ENCODE data around the gene DNAH7.

DNA sequence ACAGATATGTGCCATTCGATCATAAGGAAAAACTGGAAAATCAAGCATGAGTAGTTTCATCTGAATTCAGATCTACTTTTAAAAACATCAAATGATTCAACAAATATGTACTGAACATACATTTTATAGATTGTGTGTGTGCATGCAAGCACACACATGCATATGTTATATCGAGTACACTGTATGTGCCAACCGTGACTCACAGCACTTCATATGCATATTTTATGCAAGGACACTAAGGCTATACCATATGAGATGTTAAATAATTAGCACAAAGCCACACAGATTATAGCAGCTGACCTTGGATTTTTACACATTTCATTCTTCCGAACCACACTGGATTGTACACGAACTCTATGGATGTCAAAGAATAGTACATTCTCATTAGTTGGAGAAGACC, 161.2 kb downstream of the DNAH7 start:
- TF ChIP-seq, protein P1, sequence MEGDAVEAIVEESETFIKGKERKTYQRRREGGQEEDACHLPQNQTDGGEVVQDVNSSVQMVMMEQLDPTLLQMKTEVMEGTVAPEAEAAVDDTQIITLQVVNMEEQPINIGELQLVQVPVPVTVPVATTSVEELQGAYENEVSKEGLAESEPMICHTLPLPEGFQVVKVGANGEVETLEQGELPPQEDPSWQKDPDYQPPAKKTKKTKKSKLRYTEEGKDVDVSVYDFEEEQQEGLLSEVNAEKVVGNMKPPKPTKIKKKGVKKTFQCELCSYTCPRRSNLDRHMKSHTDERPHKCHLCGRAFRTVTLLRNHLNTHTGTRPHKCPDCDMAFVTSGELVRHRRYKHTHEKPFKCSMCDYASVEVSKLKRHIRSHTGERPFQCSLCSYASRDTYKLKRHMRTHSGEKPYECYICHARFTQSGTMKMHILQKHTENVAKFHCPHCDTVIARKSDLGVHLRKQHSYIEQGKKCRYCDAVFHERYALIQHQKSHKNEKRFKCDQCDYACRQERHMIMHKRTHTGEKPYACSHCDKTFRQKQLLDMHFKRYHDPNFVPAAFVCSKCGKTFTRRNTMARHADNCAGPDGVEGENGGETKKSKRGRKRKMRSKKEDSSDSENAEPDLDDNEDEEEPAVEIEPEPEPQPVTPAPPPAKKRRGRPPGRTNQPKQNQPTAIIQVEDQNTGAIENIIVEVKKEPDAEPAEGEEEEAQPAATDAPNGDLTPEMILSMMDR (IDR thresholded peaks at IDR 0.05; ENCODE audit: extremely low read depth in 1 of 2, insufficient read depth in 1 of 2, low read depth in 1 of 2, low read length in 2 of 2) = no peak
- no peak for TF ChIP-seq EZH2 (IDR thresholded peaks at IDR 0.05; ENCODE audit: borderline replicate concordance, low read depth, low read length, severe bottlenecking)
- no peak for TF ChIP-seq POLR2A (IDR thresholded peaks at IDR 0.05; ENCODE audit: low read depth, low read length)
- TF ChIP-seq POLR2AphosphoS5 (IDR thresholded peaks at IDR 0.05; ENCODE audit: insufficient read depth, low read depth, low read length) = no peak
- no peak for TF ChIP-seq FOS (IDR thresholded peaks at IDR 0.05; ENCODE audit: borderline replicate concordance, insufficient read depth, low read length)
- TF ChIP-seq MYC (IDR thresholded peaks at IDR 0.05; ENCODE audit: low read depth, low read length) = no peak
